K562 (cell line): ENCODE measurements around the gene RWDD1. TPM values are rescaled to one million over a fixed set of nuclear protein-coding genes. Genes with fewer than 3 reads are reported as not detected.

Source experiments
- ATAC-seq: fragments of 200-7000 bp; cut with Tn5 transposase; 3 replicates; pipeline ENCODE4 v1.9.1; 2020; ENCODE audit warnings: moderate library complexity
- BruUV-seq: library from RNA; stranded (reverse); fragments of 400-500 nt; replicated peaks from 2 replicates; lab custom pipeline; 2021; lab: Mats Ljungman, UMichigan
- CTCF ChIA-PET: fragments of 300-600 bp; formaldehyde crosslinking; extraction: SDS; loops from one replicate; lab custom pipeline; 2021; ENCODE audit warnings: low intra/inter-chr PET ratio; lab: Yijun Ruan, JAX
- POLR2A ChIA-PET: fragments of 300-600, 350-650 bp; sonication (Branson Sonifier 250); formaldehyde crosslinking; extraction: SDS; loops from one replicate; lab custom pipeline; 2021; ENCODE audit warnings: antibody characterized with exemption, inconsistent platforms; lab: Yijun Ruan, JAX
- DNase-seq, 4 experiments: peaks; one replicate each; pipeline versions ENCODE4 v3.0.0 to v3.0.0-alpha.2; 2011 to 2018; ENCODE audit warnings: low spot score in 3 of 4, mixed read lengths in 3 of 4; ENCODE audit errors: extremely low read depth in 1 of 4
- FAIRE-seq: peaks from 2 replicates; lab custom pipeline; 2011; peaks lifted over from hg19 to GRCh38; lab: Jason Lieb, UNC
- H2AFZ ChIP-seq: 2 replicates; pipeline ENCODE4 v1.6.0; 2011; ENCODE audit warnings: low read depth, low read length, control low read depth, inconsistent platforms
- H3K27ac ChIP-seq: fragments of 200-600 bp; 3 replicates; pipeline ENCODE4 v1.8.0; 2011; ENCODE audit warnings: low read depth, mild to moderate bottlenecking, control low read depth, inconsistent platforms, low read length, moderate library complexity, mixed read lengths; ENCODE audit errors: extremely low read depth
- H3K27me3 ChIP-seq, 2 experiments: fragments of 300-600 bp in 1 of 2; 2 replicates in 1 of 2; 3 replicates in 1 of 2; pipeline versions ENCODE4 v1.6.0 to v1.8.0; 2011; ENCODE audit warnings: inconsistent platforms in 2 of 2, low read length in 2 of 2, mild to moderate bottlenecking in 1 of 2, mixed read lengths in 1 of 2, moderate library complexity in 1 of 2; ENCODE audit not compliant: control insufficient read depth in 2 of 2, insufficient read depth in 2 of 2
- H3K36me3 ChIP-seq: fragments of 300-600 bp; 3 replicates; pipeline ENCODE4 v1.8.0; 2011; ENCODE audit warnings: mild to moderate bottlenecking, low read length, inconsistent platforms; ENCODE audit not compliant: control insufficient read depth, insufficient read depth
- H3K4me1 ChIP-seq, 2 experiments: fragments of 200-600 bp in 1 of 2; replicated peaks in 1 of 2; 2 replicates in 1 of 2; 3 replicates in 1 of 2; pipeline versions ENCODE4 v1.5.1 to v1.8.0; 2011; ENCODE audit warnings: inconsistent platforms in 2 of 2, low read length in 2 of 2, mild to moderate bottlenecking in 1 of 2, mixed read lengths in 1 of 2, moderate library complexity in 1 of 2; ENCODE audit not compliant: control insufficient read depth in 2 of 2, insufficient read depth in 2 of 2
- H3K4me2 ChIP-seq: 2 replicates; pipeline ENCODE4 v1.6.1; 2011; ENCODE audit warnings: low read length, control low read depth, inconsistent platforms, mixed read lengths; ENCODE audit not compliant: insufficient read depth
- H3K4me3 ChIP-seq: fragments of 200-600 bp; sonication (generic), shearing (Covaris generic); 2 replicates; pipeline ENCODE4 v1.5.1; 2016; ENCODE audit warnings: control low read depth, inconsistent platforms
- H3K79me2 ChIP-seq: fragments of 200-600 bp; 3 replicates; pipeline ENCODE4 v1.8.0; 2011; ENCODE audit warnings: low read length, inconsistent platforms; ENCODE audit not compliant: control insufficient read depth, insufficient read depth
- H3K9ac ChIP-seq, 2 experiments: 2 replicates each; pipeline versions ENCODE4 v1.6.0 to v1.6.1; 2011; ENCODE audit warnings: low read depth in 2 of 2, low read length in 2 of 2, control low read depth in 1 of 2, inconsistent platforms in 1 of 2, mild to moderate bottlenecking in 1 of 2, mixed read lengths in 1 of 2; ENCODE audit not compliant: insufficient read depth in 1 of 2
- H3K9me1 ChIP-seq: one replicate; pipeline ENCODE4 v1.6.0; 2011; ENCODE audit warnings: inconsistent platforms, mild to moderate bottlenecking, low read length, moderate library complexity; ENCODE audit not compliant: control insufficient read depth, insufficient read depth
- H3K9me3 ChIP-seq: replicated peaks from 2 replicates; pipeline ENCODE4 v1.5.1; 2011; ENCODE audit warnings: low read depth, low read length, inconsistent platforms; ENCODE audit not compliant: control insufficient read depth, insufficient read depth
- H4K20me1 ChIP-seq: replicated peaks from 2 replicates; pipeline ENCODE4 v1.6.1; 2011; ENCODE audit warnings: low read length, inconsistent platforms, mixed read lengths; ENCODE audit not compliant: control insufficient read depth, insufficient read depth
- CREB3L1 ChIP-seq: fragments of 450-650 bp; IDR thresholded peaks from 2 replicates; pipeline ENCODE4 v1.6.1; 2014; ENCODE audit warnings: low read depth, mild to moderate bottlenecking, moderate library complexity, borderline replicate concordance
- FOS ChIP-seq: IDR thresholded peaks from 3 replicates; pipeline ENCODE4 v1.6.1; 2011; ENCODE audit not compliant: insufficient read length; ENCODE audit errors: extremely low read depth
- MAFK ChIP-seq: IDR thresholded peaks from 2 replicates; pipeline ENCODE4 v1.6.1; 2011; ENCODE audit warnings: low read length, improper control_type of control experiment
- MCM5 ChIP-seq: fragments of 450-650 bp; IDR thresholded peaks from 2 replicates; pipeline ENCODE4 v1.6.1; 2016; ENCODE audit warnings: low read depth
- NBN ChIP-seq: fragments of 450-650 bp; IDR thresholded peaks from 2 replicates; pipeline ENCODE4 v1.6.1; 2016; ENCODE audit warnings: low read depth, mild to moderate bottlenecking
- PPARD ChIP-seq: fragments of 250-450 bp; sonication (Bioruptor Pico); IDR thresholded peaks from 2 replicates; pipeline ENCODE4 v1.8.0; 2022; ENCODE audit warnings: inconsistent platforms, mild to moderate bottlenecking, moderate library complexity
- RCOR1 ChIP-seq, 2 experiments: IDR thresholded peaks; 2 replicates each; pipeline ENCODE4 v1.6.1; 2012; ENCODE audit warnings: low read depth in 2 of 2, low read length in 2 of 2, borderline replicate concordance in 1 of 2, improper control_type of control experiment in 1 of 2
- RFX1 ChIP-seq: fragments of 450-650 bp; IDR thresholded peaks from 2 replicates; pipeline ENCODE4 v1.6.1; 2016; ENCODE audit warnings: mild to moderate bottlenecking, moderate library complexity
- SAFB ChIP-seq: fragments of 200-400 bp; formaldehyde crosslinking; IDR thresholded peaks from 2 replicates; pipeline ENCODE4 v1.6.1; 2017; ENCODE audit warnings: low read depth, low read length, borderline replicate concordance
- SMAD1 ChIP-seq: fragments of 150-350 bp; IDR thresholded peaks from 2 replicates; pipeline ENCODE4 v1.6.1; 2014; ENCODE audit warnings: low read length, low read depth; ENCODE audit not compliant: partially characterized antibody
- STAT6 ChIP-seq: sonication (generic); formaldehyde crosslinking; IDR thresholded peaks from 2 replicates; pipeline ENCODE4 v1.8.1; 2023; ENCODE audit warnings: mild to moderate bottlenecking, missing genetic modification reagents
- TCF15 ChIP-seq: fragments of 250-450 bp; sonication (Bioruptor Pico); IDR thresholded peaks from 2 replicates; pipeline ENCODE4 v1.8.0; 2022; ENCODE audit warnings: moderate library complexity, mild to moderate bottlenecking, inconsistent platforms
- ZNF12 ChIP-seq: sonication (generic); formaldehyde crosslinking; IDR thresholded peaks from 2 replicates; pipeline ENCODE4 v1.4.0; 2020; ENCODE audit warnings: mild to moderate bottlenecking, missing genetic modification reagents
- ZNF184 ChIP-seq: sonication (generic); formaldehyde crosslinking; IDR thresholded peaks from 2 replicates; pipeline ENCODE4 v1.5.0; 2020; ENCODE audit warnings: missing genetic modification reagents
- ZNF589 ChIP-seq: fragments of 200-800 bp; sonication (Bioruptor generic); IDR thresholded peaks from 2 replicates; pipeline ENCODE4 v1.6.1; 2016; ENCODE audit warnings: low read depth, missing genetic modification characterization, missing compliant biosample characterization
- ZNF740 ChIP-seq, 3 experiments: fragments of 200-800 bp in 1 of 3; sonication (Bioruptor generic) in 1 of 3; sonication (generic) in 1 of 3; formaldehyde crosslinking in 1 of 3; IDR thresholded peaks; 2 replicates each; pipeline versions ENCODE4 v1.6.1 to v1.8.0; 2016 to 2022; ENCODE audit warnings: mild to moderate bottlenecking in 2 of 3, missing compliant biosample characterization in 2 of 3, missing genetic modification characterization in 2 of 3, missing genetic modification reagents in 1 of 3
- ZSCAN32 ChIP-seq: fragments of 450-650 bp; formaldehyde crosslinking; IDR thresholded peaks from 2 replicates; pipeline ENCODE4 v1.4.0; 2020; ENCODE audit warnings: mild to moderate bottlenecking, moderate library complexity
- WGBS: fragments of 100-300 bp; shearing (Covaris generic); methylation state at CpG from one replicate; pipeline ENCODE4 v1.1.6; 2016; ENCODE audit warnings: low coverage, mixed read lengths; ENCODE audit not compliant: insufficient coverage; ENCODE audit errors: missing lambda C conversion rate; 5-methylcytosine and 5-hydroxymethylcytosine counted together
- in situ Hi-C: fragments of 300-500 bp; cut with MboI; formaldehyde crosslinking; loops from 4 replicates; pipeline ENCODE4 v1.15.0; 2018; ENCODE audit warnings: inconsistent platforms, mixed read lengths
- intact Hi-C: fragments of 100-400 bp; cut with micrococcal nuclease; formaldehyde crosslinking; loops from 2 replicates; pipeline ENCODE4 v1.14.2; 2022
- polyA plus RNA-seq, 8 experiments: library from polyadenylated mRNA; depleted of rRNA in 4 of 8; stranded (reverse) in 5 of 8; unstranded in 3 of 8; fragments of >200 nt; fragmentation: Nextera tagmentation in 2 of 8; fragmentation: Illumina TruSeq in 1 of 8; extraction: Ambion mirVana in 2 of 8; extraction: Trizol in 1 of 8; gene quantifications; 2 replicates each; pipeline versions ENCODE4 v1.2.1 to v1.2.3, GENCODE V29; 2011 to 2014; ENCODE audit warnings: inconsistent platforms in 1 of 8, missing spikeins in 1 of 8
- total RNA-seq, 7 experiments: library from RNA; depleted of rRNA in 6 of 7; stranded (reverse); fragments of >200 nt in 6 of 7; fragmentation: Illumina TruSeq in 2 of 7; extraction: Trizol in 2 of 7; gene quantifications; 2 replicates each; pipeline versions ENCODE4 v1.2.1 to v1.2.3, GENCODE V29; 2011 to 2021; ENCODE audit warnings: low replicate concordance in 1 of 7

The RWDD1 gene
- total and polyA plus RNA-seq, 9 of the 15 experiments (the other 6 are each of a cell fraction or from before 2014, with no cell fraction given): 31.9 to 89.8 (median 48.7) TPM

DNA sequence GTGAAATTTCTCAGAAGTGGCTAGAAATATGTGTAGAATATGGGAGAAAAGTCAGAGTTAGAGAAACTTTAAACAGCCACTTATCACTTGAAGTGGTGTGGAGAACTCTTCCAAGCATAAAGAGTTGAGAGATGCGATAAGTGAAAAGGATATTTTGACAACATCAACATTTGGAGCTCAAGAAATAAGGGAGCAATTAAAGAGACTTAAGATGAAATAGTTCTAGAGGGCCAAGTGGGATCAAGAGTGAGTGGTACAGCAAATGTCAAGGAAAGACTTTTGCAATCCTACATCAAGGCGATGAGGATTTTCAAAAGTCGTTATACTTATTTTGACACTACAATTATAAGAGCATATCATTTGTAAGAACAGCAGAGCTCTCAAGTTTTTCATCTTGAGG lies 54.6 kb downstream of the RWDD1 start:
- in situ Hi-C loops: no loop called here
- ATAC-seq: no peak
- Histone ChIP-seq H4K20me1 (no peaks in the 10 kb centered on the region), H3K9me1 (no peaks in the 10 kb centered on the region), H2AFZ (no peak overlapping the region), H3K4me2 (no peak overlapping the region), H3K27me3 (no peaks in the 10 kb centered on the region), H3K4me1 (peaks cover 0 to 10% of the 10 kb centered on the region in 2 experiments; a peak in 2 of 5 replicates), H3K4me3 (no peak overlapping the region), H3K9ac (no peak overlapping the region), H3K36me3 (no peaks in the 10 kb centered on the region), H3K9me3 (no peaks in the 10 kb centered on the region), H3K27ac (no peak overlapping the region), H3K79me2 (no peaks in the 10 kb centered on the region)
- ChIA-PET POLR2A (no interaction called here), CTCF (no interaction called here)
- intact Hi-C loops: no loop called here
- no peak for DNase-seq
- BruUV-seq: no TSS peak
- WGBS: 60% methylated on average over 3 of the region's 3 CpGs
- no peak for TF ChIP-seq MAFK
- TF ChIP-seq PPARD (CRISPR knock-in tag): no peak
- no peak for TF ChIP-seq ZNF589 (CRISPR knock-in tag)
- no peak for TF ChIP-seq FOS
- TF ChIP-seq RFX1: no peak
- TF ChIP-seq ZNF740 (CRISPR knock-in tag; IDR thresholded peaks at IDR 0.05): no peak
- TF ChIP-seq ZNF740 (tag; IDR thresholded peaks at IDR 0.05): no peak
- no peak for TF ChIP-seq ZNF12 (CRISPR knock-in tag)
- no peak for TF ChIP-seq ZNF184 (CRISPR knock-in tag)
- no peak for TF ChIP-seq CREB3L1
- no peak for TF ChIP-seq STAT6
- no peak for TF ChIP-seq MCM5
- no peak for TF ChIP-seq SMAD1
- no peak for TF ChIP-seq SAFB
- TF ChIP-seq TCF15 (CRISPR knock-in tag): no peak
- no peak for TF ChIP-seq NBN
- TF ChIP-seq RCOR1 (IDR thresholded peaks at IDR 0.05; ENCODE audit: borderline replicate concordance in 1 of 2, low read depth in 2 of 2, low read length in 2 of 2): no peak
- no peak for TF ChIP-seq ZSCAN32 (CRISPR knock-in tag)
- no peak for FAIRE-seq
